Mesothelial cell of epicardium (in vitro differentiated cells): ENCODE results near the gene FAM193A. TPM values are rescaled to one million over a fixed set of nuclear protein-coding genes. Genes with fewer than 3 reads are reported as not detected.

Experiments used
- DNase-seq, 2 experiments: peaks; one replicate each; pipeline ENCODE4 v3.0.0; 2021; ENCODE audit warnings: low spot score in 2 of 2; ENCODE audit not compliant: unreplicated experiment in 2 of 2
- H3K27ac Mint-ChIP-seq: 2 replicates; pipeline ENCODE4 v1.8.0; 2021; ENCODE audit warnings: mixed read lengths
- H3K27me3 Mint-ChIP-seq: 2 replicates; pipeline ENCODE4 v1.8.0; 2021; ENCODE audit warnings: low read depth, mixed read lengths
- H3K36me3 Mint-ChIP-seq: 2 replicates; pipeline ENCODE4 v1.8.0; 2021; ENCODE audit warnings: mixed read lengths
- H3K4me1 Mint-ChIP-seq: 2 replicates; pipeline ENCODE4 v1.8.0; 2021; ENCODE audit warnings: mixed read lengths
- H3K4me3 Mint-ChIP-seq: 2 replicates; pipeline ENCODE4 v1.8.0; 2021; ENCODE audit warnings: mild to moderate bottlenecking, moderate library complexity, mixed read lengths
- H3K9me3 Mint-ChIP-seq: 2 replicates; pipeline ENCODE4 v1.8.0; 2021; ENCODE audit warnings: mixed read lengths
- total RNA-seq: library from RNA; stranded (reverse); gene quantifications from 3 replicates; pipeline ENCODE4 v1.2.1, GENCODE V29; 2021
- TF ChIP-seq, protein P1 (sequence below): fragments of 200-600 bp; sonication (generic); IDR thresholded peaks from one replicate; pipeline ENCODE4 v1.5.0; 2021; ENCODE audit warnings: antibody characterized with exemption; ENCODE audit not compliant: unreplicated experiment

FAM193A gene
- 44.3 to 48.1 TPM (median 44.5 TPM) in 3 replicates for total RNA-seq

GRCh38 chr4:2536193-2537010 lies at the start of gene FAM193A:
Gene FAM193A (plus strand): TSS chr4:2536647. CDS start chr4:2536916, 269 bp downstream.
- peak; percentile 97 for DNase-seq
- TF ChIP-seq, protein P1, sequence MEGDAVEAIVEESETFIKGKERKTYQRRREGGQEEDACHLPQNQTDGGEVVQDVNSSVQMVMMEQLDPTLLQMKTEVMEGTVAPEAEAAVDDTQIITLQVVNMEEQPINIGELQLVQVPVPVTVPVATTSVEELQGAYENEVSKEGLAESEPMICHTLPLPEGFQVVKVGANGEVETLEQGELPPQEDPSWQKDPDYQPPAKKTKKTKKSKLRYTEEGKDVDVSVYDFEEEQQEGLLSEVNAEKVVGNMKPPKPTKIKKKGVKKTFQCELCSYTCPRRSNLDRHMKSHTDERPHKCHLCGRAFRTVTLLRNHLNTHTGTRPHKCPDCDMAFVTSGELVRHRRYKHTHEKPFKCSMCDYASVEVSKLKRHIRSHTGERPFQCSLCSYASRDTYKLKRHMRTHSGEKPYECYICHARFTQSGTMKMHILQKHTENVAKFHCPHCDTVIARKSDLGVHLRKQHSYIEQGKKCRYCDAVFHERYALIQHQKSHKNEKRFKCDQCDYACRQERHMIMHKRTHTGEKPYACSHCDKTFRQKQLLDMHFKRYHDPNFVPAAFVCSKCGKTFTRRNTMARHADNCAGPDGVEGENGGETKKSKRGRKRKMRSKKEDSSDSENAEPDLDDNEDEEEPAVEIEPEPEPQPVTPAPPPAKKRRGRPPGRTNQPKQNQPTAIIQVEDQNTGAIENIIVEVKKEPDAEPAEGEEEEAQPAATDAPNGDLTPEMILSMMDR, result no peak
- H3K27me3 Mint-ChIP-seq, result no peaks in the 10 kb centered on the region
- peak within 1 kb of the TSS; percentile 97 for H3K4me3 Mint-ChIP-seq
- H3K4me1 Mint-ChIP-seq, result peaks cover 15% of the 10 kb centered on the region
- H3K27ac Mint-ChIP-seq, result peak within 1 kb of the TSS; percentile 99
- no peaks in the 10 kb centered on the region for H3K9me3 Mint-ChIP-seq
- H3K36me3 Mint-ChIP-seq, result no peaks in the 10 kb centered on the region

GRCh38 chr4:2486981-2487380 lies 49.5 kb upstream of the FAM193A start:
- no peak overlapping the region for H3K4me3 Mint-ChIP-seq
- H3K9me3 Mint-ChIP-seq, result no peaks in the 10 kb centered on the region
- peaks cover 16% of the 10 kb centered on the region for H3K36me3 Mint-ChIP-seq
- H3K27ac Mint-ChIP-seq, result no peak overlapping the region
- no peak for DNase-seq
- TF ChIP-seq, protein P1, result no peak
- no peaks in the 10 kb centered on the region for H3K27me3 Mint-ChIP-seq
- H3K4me1 Mint-ChIP-seq, result peaks cover 22% of the 10 kb centered on the region

- Mint-ChIP-seq H3K27ac (no peak overlapping the region), H3K9me3 (no peaks in the 10 kb centered on the region), H3K36me3 (peaks cover 21% of the 10 kb centered on the region), H3K27me3 (no peaks in the 10 kb centered on the region), H3K4me1 (peaks cover 18% of the 10 kb centered on the region), H3K4me3 (no peak overlapping the region)
- TF ChIP-seq, protein P1, result no peak
- DNase-seq, result no peak
Measured at GRCh38 chr4:2487632-2488031, 48.8 kb upstream of the FAM193A start.

DNA sequence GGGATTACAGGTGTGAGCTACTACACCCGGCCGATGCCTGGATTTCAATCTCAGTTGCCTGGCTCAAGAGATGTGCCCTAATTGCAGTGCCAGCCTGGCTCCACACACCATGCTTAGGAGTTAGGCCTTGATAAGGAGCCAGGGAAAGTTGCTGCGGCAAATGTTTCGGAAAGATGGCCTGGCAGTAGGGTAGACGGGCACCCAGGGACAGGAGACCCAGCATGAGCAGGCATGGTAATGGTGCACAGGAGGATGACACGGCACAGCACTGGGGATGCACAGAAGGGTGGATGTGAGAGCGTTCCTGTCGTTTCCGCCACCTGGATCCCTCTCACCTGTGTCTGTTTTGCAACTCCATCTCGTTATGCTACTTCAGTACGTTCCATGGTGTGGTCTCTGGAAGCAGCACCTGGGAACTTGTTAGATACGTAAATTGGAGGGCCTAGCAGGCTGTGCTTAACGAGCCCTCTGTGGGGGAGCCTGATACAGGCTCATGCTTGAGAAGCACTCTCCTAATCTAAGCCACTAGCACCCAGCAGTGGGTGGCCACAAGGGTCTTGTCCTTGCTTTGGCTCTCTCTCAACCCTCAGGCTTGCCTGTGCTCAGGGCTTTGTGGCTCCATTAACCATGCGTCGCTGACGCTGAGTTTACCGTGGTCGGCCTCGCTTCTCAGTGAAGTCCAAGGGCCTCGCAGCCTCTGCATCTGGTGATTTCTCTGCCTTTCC lies 47.2 kb upstream of the FAM193A start:
- TF ChIP-seq, protein P1, result no peak
- Mint-ChIP-seq H3K27ac (no peak overlapping the region), H3K9me3 (no peaks in the 10 kb centered on the region), H3K36me3 (peaks cover 32% of the 10 kb centered on the region), H3K4me1 (peaks cover 11% of the 10 kb centered on the region), H3K4me3 (no peak overlapping the region), H3K27me3 (no peaks in the 10 kb centered on the region)
- no peak for DNase-seq

DNA sequence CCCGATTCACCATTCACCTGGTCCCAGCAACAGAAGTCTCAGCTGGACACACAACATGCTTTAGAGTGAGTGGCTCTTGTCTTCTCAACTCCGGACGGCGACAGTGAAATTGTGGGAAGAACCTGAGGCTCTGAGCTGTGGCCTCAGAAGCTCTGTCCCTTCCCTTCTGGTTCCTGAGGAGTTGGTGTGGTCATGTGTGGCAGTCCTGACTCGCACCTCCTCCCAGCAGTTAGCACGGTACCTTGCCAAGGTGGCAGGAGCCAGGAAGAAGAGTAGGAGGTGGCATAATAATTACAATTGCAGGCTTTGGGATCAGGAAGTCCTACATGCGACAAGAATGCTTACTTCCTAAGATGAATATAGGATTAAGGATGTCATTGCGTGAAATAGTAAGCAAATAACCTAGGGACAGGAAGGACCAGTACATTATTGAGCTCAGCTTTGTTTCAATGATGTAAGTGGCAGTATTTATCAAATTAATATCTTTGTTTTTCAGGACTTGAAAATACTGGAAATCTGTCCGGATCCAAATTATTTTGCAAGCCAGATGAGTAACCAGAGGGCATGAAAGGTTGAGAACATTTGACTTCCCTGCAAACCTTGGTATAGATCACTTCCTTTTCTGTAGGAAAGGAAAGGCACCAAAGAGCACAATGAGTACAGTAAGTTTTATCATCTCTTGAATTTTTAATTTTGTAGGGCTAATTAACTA lies 46.5 kb upstream of the FAM193A start:
- no peaks in the 10 kb centered on the region for H3K27me3 Mint-ChIP-seq
- peaks cover 32% of the 10 kb centered on the region for H3K36me3 Mint-ChIP-seq
- no peak for DNase-seq
- no peaks in the 10 kb centered on the region for H3K9me3 Mint-ChIP-seq
- H3K27ac Mint-ChIP-seq, result no peak overlapping the region
- peaks cover 6% of the 10 kb centered on the region for H3K4me1 Mint-ChIP-seq
- TF ChIP-seq, protein P1, result no peak
- no peak overlapping the region for H3K4me3 Mint-ChIP-seq
